ENCODE measurements around the gene CLEC2D. TPM values are rescaled to one million over a fixed set of nuclear protein-coding genes. Genes with fewer than 3 reads are reported as not detected.
A peak's percentile ranks its signal among the peaks of the same experiment; 100 is the strongest.
"Not testable (repeated sequence)": the region's sequence is repeated elsewhere in the genome, so short reads cannot be mapped to it uniquely, and the experiment has no call there.

CLEC2D gene
- total RNA-seq, 1 experiment from 2014 or later, result 2.8 TPM

DNA sequence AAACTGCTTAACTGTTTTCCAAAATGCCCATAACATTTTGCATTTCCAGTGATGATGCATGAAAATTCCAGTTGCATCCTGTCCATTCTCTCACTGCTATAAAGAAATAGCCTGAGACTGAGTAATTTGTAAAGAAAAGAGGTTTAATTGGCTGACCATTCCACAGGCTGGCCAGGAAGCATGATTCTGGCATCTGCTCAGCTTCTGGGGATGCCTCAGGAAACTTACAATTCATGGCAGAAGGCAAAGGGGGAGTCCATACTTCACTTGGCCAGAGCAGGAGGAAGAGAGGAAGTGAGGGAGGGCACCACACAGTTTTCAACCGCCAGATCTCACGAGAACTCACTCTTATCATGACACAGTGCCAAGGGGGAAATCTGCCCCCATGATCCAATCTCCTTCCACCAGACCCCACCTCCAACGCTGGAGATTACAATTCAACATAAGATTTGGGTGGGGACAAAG, 18.2 kb upstream of the CLEC2D start:
- peak; percentile 56 for DNase-seq (ENCODE audit: low read depth)

DNA sequence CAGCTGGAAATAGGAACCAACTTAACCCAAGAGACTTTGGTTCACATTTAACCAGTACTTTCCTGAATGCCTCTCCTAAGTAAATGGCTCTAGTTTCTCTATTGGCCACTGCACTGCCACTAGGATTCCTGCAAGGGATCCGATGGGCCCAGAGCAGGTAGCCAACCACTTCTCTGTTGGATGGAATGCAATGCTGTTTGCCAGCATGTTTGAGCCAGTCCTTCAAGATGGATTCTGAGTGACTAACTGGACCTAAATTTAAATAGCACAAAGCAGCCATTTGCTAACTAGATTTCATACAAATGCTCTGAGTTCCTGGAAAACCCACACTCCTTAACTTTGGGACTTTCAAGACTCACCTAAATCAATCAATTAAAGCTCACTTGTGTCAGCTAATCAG, 9.5 kb upstream of the CLEC2D start:
- DNase-seq (ENCODE audit: low read depth), result no peak

DNA sequence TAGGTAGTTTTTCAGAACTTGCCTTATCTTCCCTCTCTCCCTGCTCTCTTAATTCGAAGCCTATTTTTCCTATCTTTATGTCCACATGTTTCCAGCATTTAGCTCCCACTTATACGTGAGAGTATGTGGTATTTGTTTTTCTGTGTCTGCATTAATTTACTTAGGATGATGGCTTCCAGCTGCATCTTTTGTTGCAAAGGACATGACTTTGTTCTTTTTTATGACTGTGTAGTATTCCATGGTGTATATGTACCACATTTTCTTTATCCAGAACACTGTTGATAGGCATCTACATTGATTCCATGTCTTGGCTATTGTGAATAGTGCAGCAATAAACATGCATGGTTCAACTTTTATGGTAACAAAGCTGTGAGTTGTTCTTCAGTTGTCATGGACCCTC, 7.8 kb upstream of the CLEC2D start:
- DNase-seq (ENCODE audit: low read depth), result no peak

DNA sequence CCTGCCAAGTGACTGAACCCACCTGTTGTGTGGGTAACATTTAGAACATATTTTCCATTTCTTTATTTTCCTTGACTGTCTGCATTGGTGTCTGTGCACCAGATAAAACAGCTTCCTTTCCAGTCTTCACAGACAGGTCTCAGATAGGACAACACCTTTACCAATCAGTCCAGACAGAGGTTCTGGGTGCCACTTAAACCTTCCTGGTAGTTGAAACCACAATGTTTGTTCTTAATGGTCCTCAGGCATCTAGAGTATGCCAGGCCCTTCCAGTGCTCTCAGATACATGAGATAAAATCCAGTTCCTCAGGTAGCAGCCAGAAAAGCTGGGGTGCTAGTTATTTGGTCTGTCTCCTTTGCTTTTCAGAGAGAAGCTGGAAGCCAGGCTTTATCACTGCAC, 7.0 kb upstream of the CLEC2D start:
- no peak for DNase-seq (ENCODE audit: low read depth)

DNA sequence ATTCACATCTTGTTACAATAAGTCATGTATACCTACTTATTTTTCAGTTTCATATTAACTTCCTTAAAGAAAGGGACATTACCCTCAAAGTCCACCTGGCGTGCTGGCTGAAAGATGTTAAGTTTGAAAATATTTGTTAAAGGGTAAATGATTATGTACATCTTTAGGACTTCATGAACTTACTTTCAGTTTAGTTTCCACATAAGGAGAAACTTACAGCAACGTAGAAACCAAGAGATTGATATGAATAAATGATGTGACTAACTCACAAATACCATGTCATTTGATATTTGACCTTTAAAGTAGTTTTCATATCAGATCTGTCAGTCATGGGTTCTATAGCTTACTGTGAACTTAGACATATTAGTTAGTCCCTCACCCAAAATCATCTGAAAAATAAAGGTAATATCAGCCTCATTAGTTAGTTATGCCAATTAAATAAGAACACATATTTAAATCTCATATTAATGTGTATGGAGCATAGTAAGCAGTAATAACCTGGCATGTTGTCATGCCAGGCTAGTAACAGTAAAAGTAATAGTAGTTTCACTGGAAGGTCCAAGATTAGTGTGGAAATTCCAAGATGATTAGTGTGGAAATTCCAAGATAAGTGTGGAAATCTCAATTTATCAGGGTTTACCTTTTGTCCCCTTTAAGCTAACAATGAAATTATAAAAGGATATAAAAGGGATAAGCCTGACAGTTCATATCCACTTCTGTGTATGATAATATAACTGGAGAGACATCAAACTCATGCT, 1.9 kb upstream of the CLEC2D start:
- no peak for DNase-seq (ENCODE audit: low read depth)

DNA sequence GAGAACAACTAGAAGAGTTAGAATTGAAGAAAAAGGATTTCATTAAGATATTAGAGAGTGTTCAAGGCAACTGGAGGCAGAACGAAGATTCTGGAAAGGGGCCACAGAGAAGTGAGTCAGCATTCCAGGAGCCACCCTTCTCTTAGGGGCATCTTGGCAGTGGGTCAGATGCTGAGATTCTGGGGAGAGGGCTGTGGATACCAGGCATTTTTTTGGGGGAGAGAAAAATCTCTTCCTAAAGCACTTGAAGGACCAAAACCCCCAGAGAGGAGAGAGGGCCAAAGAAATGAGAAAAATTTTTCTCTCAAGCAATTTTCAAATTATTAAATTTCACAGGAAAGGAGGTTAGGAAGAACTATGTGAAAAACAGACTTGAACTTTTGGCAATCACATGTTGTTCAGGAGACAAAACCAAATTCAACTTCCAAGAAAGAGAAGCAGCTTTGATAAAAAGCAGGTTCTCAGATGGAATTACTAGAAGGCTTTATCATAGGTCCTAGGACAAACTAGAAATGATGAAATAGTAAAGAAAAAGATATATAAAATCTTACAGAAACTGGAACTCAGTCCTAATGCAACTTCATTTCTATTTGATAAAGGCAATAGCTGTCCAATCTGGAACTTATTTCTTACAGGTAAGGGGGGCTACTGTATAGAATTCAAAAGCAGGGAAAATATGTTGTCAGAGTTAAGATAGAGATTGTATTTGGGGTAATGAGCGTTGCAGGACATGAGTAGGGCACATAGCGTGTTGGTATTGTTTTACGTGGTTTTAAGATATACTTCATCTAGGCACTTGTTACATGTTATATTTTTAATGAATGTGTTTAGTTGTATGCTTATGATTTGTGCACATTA, 1.1 kb upstream of the CLEC2D start:
- no peak for DNase-seq (ENCODE audit: low read depth)

DNA sequence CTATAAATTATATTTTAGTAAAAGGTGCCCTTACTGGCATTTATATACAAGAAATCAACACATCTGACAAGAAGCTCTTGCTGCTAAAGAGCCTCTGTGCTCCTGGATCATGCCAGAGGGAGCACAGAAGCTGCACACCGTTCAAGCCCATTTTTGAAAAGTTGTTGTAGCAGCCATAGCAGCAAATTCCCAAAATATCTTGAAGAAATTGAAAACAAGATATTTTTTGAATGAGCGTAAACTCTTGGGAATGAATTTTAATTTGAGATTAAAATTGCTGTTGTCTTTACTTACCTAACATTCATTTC, 540 bp upstream of the CLEC2D start:
- DNase-seq (ENCODE audit: low read depth), result no peak

DNA sequence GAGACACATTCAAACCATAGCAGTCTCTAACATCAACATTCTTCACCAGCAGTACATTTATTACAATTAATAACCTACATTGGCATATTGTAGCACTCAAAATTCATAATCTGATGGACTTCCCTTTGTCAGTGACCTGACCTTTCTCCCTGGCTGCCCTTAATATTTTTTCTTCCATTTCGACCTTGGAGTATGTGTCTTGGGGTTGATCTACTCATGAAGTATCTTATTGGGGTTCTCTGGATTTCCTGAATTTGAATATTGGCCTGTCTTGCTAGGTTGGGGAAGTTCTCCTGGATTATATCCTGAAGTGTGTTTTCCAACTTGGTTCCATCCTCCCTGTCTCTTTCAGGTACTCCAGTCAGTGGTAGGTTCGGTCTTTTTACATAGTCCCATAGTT, 2.8 kb downstream of the CLEC2D start:
- not testable (repeated sequence) for DNase-seq (ENCODE audit: low read depth)

DNA sequence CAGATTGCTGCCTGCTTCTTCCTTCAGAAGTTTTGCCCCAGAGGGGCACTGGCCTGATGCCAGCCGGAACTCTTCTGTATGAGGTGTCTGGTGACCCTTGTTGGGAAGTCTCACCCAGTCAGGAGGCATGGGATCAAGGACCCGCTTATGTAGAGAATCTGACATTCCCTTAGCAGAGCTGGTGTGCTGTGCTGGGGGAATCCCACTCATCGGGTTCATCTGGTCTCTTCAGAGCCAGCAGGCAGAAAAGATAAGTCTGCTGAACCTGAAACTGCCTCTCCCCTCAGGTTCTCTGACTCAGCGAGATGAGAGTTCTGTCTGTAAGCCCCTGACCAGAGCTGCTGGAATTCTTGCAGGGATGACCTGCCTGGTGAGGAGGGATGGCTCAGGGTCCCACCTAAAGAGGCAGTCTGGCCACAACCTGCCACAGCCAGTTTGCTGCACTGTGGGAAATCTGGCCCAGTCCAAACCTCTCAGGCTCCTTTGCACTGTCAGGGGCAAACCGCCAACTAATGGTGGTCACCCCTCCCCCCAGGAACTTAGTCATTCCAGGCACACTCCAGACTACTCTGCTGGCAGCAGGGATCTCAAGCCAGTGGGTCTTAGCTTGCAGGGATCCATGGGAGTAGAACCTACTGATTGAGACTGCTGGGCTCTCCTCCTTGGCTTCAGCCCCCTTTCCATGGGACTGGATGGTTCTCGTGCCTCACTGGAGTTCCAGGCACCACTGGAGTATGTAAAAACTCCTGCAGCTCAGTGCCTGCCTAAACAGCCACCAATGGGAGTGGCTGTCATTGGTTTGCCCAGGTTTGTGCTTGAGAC, 4.1 kb downstream of the CLEC2D start:
- peak; percentile 93 for DNase-seq (ENCODE audit: low read depth)

DNA sequence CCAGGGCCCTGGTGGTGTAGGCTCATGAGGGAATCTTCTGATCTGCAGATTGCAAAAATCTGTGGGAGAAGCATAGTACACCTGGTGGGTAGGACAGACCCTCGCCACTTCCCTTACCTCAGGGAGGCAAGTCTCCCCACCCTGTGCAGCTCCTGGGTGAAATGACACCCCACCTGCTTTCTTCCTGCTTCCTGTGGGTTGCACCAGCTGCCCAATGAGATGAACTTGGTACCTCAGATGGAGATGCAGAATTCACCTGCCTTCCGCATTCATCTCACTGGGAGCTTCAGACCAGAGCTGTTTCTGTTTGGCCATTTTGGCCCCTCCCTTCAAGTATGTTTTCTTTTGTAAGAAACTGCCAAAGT, 4.7 kb downstream of the CLEC2D start:
- DNase-seq (ENCODE audit: low read depth), result no peak

DNA sequence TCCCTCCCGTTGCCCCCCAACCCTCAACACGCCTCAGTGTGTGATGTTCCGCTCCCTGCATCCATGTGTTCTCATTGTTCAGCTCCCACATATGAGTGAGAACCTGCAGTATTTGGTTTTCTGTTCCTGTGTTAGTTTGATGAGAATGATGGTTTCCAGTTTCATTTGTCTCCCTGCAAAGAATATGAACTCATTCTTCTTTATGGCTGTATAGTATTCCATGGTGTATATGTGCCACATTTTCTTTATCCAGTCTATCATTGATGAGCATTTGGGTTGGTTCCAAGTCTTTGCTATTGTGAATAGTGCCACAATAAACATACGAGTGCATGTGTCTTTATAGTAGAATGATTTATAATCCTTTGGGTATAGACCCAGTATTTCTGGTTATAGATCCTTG, 13.0 kb downstream of the CLEC2D start:
- DNase-seq (ENCODE audit: low read depth), result not testable (repeated sequence)

DNA sequence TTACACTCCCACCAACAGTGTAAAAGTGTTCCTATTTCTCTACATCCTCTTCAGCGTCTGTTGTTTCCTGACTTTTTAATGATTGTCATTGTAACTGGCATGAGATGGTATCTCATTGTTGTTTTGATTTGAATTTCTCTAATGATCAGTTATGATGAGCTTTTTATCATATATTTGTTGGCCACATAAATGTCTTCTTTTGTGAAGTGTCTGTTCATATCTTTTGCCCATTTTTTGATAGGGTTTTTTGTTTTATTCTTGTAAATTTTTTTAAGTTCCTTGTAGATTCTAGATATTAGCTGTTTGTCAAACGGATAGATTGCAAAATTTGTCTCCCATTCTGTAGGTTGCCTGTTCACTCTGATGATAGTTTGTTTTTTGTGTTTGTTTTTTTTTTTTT, 13.4 kb downstream of the CLEC2D start:
- not testable (repeated sequence) for DNase-seq (ENCODE audit: low read depth)

DNA sequence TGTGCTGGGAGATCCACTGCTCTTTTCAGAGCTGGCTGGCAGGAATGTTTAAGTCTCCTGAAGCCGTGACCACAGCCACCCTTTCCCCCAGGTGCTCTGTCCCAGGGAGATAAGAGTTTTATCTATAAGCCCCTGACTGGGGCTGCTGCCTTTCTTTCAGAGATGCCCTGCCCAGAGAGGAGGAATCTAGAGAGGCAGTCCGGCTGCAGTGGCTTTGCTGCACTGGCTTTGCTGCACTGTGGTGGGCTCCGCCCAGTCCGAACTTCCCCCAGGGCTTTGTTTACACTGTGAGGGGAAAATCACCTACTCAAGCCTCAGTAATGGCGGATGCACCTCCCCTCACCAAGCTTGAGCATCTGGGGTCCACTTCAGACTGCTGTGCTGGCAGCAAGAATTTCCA, 15.9 kb downstream of the CLEC2D start:
- not testable (repeated sequence) for DNase-seq (ENCODE audit: low read depth)

DNA sequence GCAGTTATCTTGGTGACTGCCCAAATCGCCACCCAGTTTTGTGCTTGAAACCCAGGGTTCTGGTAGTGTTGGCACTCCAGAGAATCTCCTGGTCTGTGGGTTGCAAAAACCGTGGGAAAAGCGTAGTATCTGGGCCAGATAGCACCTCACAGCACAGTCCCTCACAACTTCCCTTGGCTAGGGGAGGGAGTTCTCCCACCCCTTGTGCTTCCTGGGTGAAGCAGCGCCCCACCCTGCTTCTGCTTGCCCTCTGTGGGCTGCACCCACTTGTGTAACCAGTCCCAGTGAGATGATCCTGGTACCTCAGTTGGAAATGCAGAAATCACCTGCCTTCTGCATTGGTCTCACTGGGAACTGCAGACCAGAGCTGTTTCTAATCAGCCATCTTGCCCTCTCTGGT, 16.4 kb downstream of the CLEC2D start:
- no peak for DNase-seq (ENCODE audit: low read depth)

DNA sequence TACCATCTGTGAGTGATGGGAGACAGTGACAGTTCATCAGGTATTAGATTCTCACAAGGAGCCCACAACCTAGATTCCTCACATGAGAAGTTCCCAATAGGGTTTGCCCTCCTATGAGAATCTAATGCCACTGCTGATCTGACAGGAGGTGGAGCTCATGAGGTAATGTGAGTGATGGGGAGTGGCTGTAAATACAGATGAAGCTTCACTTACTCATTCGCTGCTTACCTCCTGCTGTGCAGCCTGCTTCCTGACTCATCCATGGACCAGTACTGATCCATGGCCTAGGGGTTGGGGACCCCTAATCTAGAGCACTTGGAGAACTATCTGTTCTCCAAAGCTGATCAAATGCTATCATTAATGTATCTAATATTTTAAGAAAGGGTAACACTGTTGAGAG, 17.7 kb downstream of the CLEC2D start:
- peak; percentile 84 for DNase-seq (ENCODE audit: low read depth)

DNA sequence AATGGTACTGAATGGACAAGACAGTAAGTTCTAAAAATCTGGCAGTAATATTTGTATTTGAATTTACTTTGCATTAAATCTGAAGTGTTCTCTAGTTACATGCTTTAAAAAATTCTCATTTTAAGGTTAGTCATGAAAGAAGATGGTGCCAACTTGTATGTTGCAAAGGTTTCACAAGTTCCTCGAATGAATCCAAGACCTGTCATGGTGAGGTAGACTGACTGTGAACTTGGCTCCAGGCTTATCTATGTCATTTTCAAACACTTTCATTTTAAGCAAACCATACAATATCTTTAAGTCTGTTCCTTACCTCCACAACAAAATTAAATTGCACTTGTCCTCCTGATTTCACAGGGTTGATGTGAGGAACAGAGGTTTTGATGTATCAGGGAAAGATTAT, 23.4 kb downstream of the CLEC2D start:
- DNase-seq (ENCODE audit: low read depth), result no peak

DNA sequence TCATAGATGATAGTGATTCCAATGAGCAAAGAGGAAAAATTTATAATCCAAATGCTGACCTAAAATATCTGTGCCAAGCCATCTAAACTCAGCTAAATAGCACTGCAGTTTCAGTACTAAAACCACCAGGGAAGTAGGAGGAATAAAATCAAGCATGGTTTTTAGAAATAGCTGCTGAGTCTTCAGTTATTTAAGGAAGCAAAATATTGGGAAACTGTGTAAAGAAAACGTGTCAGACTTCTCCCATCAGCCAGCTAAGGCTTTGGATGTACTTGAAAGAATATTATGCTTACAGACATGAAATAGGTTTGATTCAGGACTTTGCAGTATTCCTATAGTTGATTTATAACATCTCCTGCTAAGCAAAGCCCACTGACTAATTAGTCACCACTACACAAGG, 24.7 kb downstream of the CLEC2D start:
- no peak for DNase-seq (ENCODE audit: low read depth)

DNA sequence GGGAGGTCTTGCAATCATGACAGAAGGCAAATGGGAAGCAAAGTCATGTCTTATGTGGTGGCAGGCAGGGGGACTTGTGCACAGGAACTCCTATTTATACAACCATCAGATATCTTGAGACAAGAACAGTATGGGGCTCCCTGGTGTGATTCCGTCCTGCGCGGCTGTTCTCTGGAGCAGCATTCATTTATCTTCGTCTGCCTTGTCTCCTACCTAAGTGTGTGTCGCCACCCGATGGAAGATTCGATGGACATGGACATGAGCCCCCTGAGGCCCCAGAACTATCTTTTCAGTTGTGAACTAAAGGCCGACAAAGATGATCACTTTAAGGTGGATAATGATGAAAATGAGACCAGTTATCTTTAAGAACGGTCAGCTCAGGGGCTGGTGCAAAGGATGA, 25.6 kb downstream of the CLEC2D start:
- DNase-seq (ENCODE audit: low read depth), result not testable (repeated sequence)

DNA sequence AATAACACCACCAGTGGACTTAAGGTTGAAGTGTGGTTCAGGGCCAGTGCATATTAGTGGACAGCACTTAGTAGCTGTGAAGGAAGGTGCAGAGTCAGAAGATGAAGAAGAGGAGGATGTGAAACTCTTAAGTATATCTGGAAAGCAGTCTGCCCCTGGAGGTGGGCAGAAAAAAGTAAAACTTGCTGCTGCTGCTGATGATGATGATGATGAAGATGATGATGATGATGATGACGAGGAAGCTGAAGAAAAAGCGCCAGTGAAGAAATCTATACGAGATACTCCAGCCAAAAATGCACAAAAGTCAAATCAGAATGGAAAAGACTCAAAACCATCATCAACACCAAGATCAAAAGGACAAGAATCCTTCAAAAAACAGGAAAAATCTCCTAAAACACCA, 26.1 kb downstream of the CLEC2D start:
- DNase-seq (ENCODE audit: low read depth), result not testable (repeated sequence)

DNA sequence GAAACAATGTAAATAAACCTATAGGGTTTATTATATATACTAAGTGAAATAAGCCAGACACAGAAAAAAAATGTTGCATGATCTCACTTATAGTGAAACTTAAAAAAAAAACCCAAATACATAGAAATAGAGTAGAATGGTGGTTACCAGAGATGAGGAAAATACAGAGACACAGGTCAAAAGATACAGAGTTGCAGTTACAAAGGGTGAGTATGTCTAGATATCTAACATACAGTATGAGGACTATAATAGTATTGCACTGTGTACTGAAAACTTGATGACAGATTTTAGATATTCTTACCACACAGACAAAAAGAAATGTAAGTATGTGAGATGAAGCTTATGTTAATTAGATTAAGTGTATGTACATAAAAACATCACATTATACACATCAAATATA, 28.1 kb downstream of the CLEC2D start:
- no peak for DNase-seq (ENCODE audit: low read depth)

DNA sequence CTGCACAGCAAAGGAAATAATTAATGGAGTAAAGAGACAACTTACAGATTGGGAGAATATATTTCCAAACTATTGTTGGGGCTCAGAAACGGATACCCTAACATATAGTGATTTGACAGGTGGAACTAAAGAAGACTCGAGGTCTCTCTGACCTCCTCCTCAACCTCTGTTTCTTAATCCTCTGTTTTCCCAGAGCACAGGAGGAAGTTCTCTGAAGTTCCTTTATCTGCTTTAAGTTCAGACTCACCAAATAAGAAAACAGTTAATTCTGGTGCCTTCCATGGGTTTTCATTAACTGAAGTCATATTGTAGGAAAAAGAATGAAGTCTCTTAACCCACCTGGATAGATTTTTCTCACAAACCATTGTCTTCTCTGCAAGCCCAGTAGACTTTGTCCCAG, 29.2 kb downstream of the CLEC2D start:
- DNase-seq (ENCODE audit: low read depth), result no peak

DNA sequence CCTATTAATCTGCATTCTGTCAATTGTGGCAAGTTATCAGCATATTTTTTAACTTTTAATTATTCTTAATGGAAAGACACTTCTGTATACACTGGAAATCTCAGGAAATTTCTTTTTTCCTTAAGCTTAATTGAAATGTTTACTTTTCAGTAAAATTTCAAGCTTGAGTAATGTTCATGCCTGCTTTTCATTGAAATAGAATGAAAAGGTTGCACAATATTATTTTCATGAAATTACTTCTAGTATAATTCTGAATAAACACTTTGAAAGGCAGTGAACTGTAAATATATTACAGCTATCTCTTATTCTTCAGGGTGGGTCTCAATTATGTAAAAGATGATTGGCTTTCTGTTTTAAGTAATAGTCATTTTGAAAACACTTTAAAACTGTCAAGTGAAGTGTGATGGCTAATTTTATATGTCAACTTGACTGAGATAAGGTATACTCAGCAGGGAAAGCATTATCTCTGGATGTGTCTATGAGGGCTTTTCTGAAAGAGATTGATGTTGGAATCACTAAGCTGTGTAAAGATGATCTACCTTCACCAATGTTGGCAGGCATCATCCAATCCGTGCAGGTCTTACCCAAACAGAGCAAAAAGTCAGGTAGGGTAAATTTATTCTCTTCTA, 29.9 kb downstream of the CLEC2D start:
- no peak for DNase-seq (ENCODE audit: low read depth)

Data from LHCN-M2 (cell line).